DOHH2 (cell line): ENCODE results near the gene VPS33A.

Source experiments
- EZH2phosphoT487 ChIP-seq: fragments of 200-600 bp; sonication (generic); IDR thresholded peaks from 2 replicates; pipeline ENCODE4 v1.6.1; 2017; ENCODE audit warnings: borderline replicate concordance, mild to moderate bottlenecking, antibody characterized with exemption, low read length, moderate library complexity, mixed read lengths
- TF ChIP-seq, protein P1 (sequence below): fragments of 200-600 bp; sonication (generic); IDR thresholded peaks from one replicate; pipeline ENCODE4 v1.5.1; 2014; ENCODE audit warnings: antibody characterized with exemption, mild to moderate bottlenecking, low read depth, low read length; ENCODE audit not compliant: poor library complexity, severe bottlenecking

DNA sequence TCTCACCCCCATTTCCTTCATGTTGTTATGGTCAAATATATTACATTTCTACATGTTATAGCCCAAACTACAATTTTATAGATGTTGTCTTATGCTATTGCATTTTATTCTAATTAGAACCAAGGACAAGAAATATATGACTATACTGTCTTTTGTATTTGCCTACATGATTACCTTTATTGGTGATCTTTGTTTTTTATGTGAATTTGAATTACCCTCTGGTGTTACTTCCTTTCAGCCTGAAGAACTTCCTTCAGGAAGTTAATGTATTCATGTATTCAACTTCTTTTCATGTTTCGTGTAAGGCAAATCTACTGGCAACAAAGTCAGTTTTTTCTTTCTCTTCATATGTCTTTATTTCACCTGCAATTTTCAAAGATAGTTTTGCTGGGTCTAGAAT is 71.5 kb downstream of the VPS33A start:
- TF ChIP-seq, protein P1, sequence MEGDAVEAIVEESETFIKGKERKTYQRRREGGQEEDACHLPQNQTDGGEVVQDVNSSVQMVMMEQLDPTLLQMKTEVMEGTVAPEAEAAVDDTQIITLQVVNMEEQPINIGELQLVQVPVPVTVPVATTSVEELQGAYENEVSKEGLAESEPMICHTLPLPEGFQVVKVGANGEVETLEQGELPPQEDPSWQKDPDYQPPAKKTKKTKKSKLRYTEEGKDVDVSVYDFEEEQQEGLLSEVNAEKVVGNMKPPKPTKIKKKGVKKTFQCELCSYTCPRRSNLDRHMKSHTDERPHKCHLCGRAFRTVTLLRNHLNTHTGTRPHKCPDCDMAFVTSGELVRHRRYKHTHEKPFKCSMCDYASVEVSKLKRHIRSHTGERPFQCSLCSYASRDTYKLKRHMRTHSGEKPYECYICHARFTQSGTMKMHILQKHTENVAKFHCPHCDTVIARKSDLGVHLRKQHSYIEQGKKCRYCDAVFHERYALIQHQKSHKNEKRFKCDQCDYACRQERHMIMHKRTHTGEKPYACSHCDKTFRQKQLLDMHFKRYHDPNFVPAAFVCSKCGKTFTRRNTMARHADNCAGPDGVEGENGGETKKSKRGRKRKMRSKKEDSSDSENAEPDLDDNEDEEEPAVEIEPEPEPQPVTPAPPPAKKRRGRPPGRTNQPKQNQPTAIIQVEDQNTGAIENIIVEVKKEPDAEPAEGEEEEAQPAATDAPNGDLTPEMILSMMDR = no peak
- no peak for TF ChIP-seq EZH2phosphoT487
